Smooth muscle cell of the umbilical artery (primary cell): Measurements from ENCODE around the gene MMP25. TPM values are rescaled to one million over a fixed set of nuclear protein-coding genes. Genes with fewer than 3 reads are reported as not detected.

Experiments used
- total RNA-seq: library from RNA; depleted of rRNA; stranded (reverse); fragments of >200 nt; gene quantifications from 2 replicates; pipeline ENCODE4 v1.2.3, GENCODE V29; 2014

Gene MMP25
- not detected in 2 replicates for total RNA-seq

GRCh38 chr16:3045758-3046640 is at the start of gene MMP25:
Gene MMP25 (plus strand): TSS chr16:3046561. CDS start chr16:3046918, 357 bp downstream.

GRCh38 chr16:3012828-3013420 is 33.4 kb upstream of the MMP25 start, which contains the start of gene CLDN9:
Gene CLDN9 (plus strand): TSS chr16:3012923. CDS start chr16:3013363, 440 bp downstream.

GRCh38 chr16:3017794-3018506 is 28.4 kb upstream of the MMP25 start, which contains the start of gene CLDN6:
Gene CLDN6 (minus strand): TSS chr16:3018183. CDS start chr16:3016021, 2,162 bp downstream.

GRCh38 chr16:3020247-3020603 is 26.1 kb upstream of the MMP25 start, which contains the start of gene TNFRSF12A:
Gene TNFRSF12A (plus strand): TSS chr16:3020368. CDS start chr16:3020398, 30 bp downstream.

DNA sequence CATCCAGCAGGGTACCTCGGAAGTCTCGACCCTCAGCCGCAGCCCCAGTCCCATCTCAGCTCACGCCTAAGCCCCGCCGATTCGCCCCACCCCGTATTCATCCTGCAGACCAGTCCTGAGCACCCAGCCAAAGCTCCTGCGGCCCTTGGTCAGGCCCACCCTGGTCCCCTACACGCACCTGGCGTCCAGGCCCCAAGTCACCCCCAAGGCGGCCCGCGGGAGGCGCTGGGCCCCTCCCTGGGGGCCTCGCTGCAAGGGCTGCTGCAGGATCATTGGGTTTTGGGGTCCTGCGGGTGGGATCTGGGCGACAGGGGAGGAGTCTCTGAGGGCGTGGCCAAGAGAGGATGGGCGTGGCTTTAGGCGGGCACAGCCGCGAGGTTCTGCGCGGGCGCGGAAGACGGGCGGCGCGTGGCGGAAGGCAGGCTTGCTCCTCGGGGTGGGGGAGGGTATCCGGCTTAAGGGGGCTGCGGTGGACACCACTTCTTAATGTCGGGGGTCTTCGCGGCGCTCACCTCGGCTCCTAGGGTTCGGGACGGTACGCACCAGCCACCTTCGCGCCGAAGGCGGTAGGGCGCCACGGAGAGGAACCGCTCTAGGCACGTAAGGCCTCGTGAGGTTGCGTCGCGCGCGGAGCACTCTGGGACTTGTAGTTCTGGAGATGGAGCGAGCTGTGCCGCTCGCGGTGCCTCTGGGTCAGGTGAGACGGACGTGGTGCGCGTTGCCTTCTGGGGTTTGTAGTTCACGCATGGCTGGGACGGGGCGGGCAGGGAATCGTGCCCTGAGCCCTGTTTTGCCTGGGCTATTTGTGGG is 22.5 kb upstream of the MMP25 start, which contains the start of the genes HCFC1R1 and THOC6:
Gene HCFC1R1 (minus strand): TSS at position 274 of the 810 bp plus-strand sequence. CDS start 1 bp downstream, at position 273.
Gene THOC6 (plus strand): TSS at position 367 of the 810 bp plus-strand sequence. CDS start 292 bp downstream, at position 659.

DNA sequence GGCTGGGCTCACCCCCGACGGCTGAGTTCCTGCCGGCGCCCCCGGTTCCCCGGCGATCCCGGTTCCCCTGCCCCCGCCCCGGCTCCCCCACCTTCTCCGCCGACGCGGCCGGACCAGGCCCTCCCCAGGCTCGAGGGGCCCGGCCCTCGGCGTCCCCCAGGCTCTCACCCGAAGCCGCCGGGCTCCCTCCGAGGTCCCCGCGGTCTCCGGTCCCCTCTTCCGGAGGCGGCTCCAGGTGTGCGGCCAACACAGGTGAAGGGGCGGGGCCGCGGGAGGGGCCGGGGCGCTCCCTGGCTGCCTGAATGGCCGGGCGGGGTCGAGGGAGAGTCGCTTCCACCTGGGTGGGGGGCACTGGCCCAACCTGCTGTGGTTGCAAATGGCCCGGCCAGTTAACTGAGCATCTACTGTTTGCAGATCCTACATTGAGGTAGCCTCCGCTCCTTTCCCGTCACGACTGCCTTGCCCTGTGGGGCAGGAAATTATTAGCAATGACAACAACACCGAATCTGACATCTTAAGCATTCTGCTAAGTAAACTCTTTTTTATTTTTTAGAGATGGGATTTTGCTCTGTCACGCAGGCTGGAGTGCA is 9.5 kb upstream of the MMP25 start, which contains the start of gene BICDL2:
Gene BICDL2 (minus strand): TSS at position 219 of the 590 bp plus-strand sequence. CDS start 1,448 bp downstream, outside the sequence.

GRCh38 chr16:3065069-3065741 is 18.8 kb downstream of the MMP25 start, which contains the start of gene IL32:
Gene IL32 (plus strand): TSS chr16:3065640. CDS start chr16:3065812, 172 bp downstream.

DNA sequence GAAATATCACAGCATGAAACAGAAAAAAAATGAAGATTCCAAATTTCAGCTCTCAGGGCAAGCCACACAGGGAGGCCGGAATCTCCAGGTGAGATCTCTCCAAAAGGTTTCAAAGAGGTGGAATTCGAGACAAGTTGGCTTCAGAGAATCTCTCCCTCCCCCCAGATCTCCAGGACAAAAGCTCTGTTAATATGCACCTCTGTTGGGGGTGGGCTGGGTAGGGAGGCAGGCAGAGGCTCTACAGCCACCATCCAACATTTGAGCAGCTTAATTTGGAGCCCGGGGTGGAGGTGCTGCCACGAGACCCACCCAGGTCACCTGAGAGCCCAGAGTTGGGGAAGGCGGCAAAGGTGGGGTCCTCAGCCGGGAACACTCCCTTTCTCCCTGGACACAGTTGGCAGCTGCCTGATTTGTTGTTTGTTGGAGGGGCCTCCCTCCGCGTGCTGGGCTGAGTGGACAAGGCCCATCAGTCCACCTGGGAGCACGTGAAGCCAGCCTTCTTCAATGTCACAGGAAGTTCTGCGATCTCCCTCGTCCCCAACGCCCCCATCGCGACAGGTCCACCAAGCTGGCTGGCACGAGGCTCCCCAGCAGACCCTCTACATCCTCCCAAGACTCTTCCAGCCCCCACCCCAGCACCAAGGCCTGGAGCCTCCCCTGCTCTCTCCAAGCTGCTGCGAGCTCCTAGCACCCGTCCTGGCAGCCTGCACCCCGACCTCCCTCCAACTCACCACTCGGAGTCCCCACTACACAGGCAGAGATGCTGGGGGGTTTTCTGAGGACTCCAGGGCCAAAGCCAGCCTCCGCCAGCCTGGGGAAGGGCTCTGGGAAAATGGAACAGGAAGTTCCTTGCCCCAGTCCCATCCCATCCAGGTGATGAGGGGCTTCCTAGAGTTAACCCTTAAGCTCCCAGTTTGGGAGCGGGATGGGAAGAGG is 52.4 kb downstream of the MMP25 start, which contains the start of gene ZSCAN10:
Gene ZSCAN10 (minus strand): TSS at position 836 of the 936 bp plus-strand sequence. CDS start 6,357 bp downstream, outside the sequence.

Other genes starting within 250 kb of the MMP25 start
- gene PRSS41, start 248.1 kb upstream of the MMP25 start, total RNA-seq, result not detected in 2 replicates
- not detected in 2 replicates for gene PRSS21, start 229.3 kb upstream of the MMP25 start, total RNA-seq
- gene ZG16B, start 216.3 kb upstream of the MMP25 start, total RNA-seq, result not detected in 2 replicates
- not detected in 2 replicates for gene PRSS22, start 188.4 kb upstream of the MMP25 start, total RNA-seq
- 37.6 and 59.4 TPM in 2 replicates for gene FLYWCH2, start 163.3 kb upstream of the MMP25 start, total RNA-seq
- gene FLYWCH1, start 134.6 kb upstream of the MMP25 start, total RNA-seq, result 44.8 and 58.7 TPM in 2 replicates
- gene KREMEN2, start 82.3 kb upstream of the MMP25 start, total RNA-seq, result not detected in 2 replicates
- 0.89 and 4.6 TPM in 2 replicates for gene PAQR4, start 77.2 kb upstream of the MMP25 start, total RNA-seq
- gene PKMYT1, start 66.1 kb upstream of the MMP25 start, total RNA-seq, result 0.59 and 4.2 TPM in 2 replicates
- not detected in 2 replicates for gene CLDN9, start 33.6 kb upstream of the MMP25 start, total RNA-seq
- 0.30 TPM in 1 of 2 replicates, not detected in the other for gene CLDN6, start 28.4 kb upstream of the MMP25 start, total RNA-seq
- gene TNFRSF12A, start 26.2 kb upstream of the MMP25 start, total RNA-seq, result 267 and 333 TPM in 2 replicates
- 7.8 and 11.3 TPM in 2 replicates for gene HCFC1R1, start 22.6 kb upstream of the MMP25 start, total RNA-seq
- 13.2 and 15.4 TPM in 2 replicates for gene THOC6, start 22.5 kb upstream of the MMP25 start, total RNA-seq
- 0.28 and 0.59 TPM in 2 replicates for gene BICDL2, start 9.6 kb upstream of the MMP25 start, total RNA-seq
- gene IL32, start 19.1 kb downstream of the MMP25 start, total RNA-seq, result 12.5 and 23.7 TPM in 2 replicates
- not detected in 2 replicates for gene ZSCAN10, start 52.7 kb downstream of the MMP25 start, total RNA-seq
- 12.2 and 14.9 TPM in 2 replicates for gene ZNF205, start 66.0 kb downstream of the MMP25 start, total RNA-seq
- gene ZNF213, start 88.5 kb downstream of the MMP25 start, total RNA-seq, result 8.0 and 14.0 TPM in 2 replicates
- gene OR1F1, start 141.6 kb downstream of the MMP25 start, total RNA-seq, result not detected in 2 replicates
- 8.0 and 10.1 TPM in 2 replicates for gene ZNF200, start 188.6 kb downstream of the MMP25 start, total RNA-seq
- 0.14 TPM in 1 of 2 replicates, not detected in the other for gene MEFV, start 210.1 kb downstream of the MMP25 start, total RNA-seq
- gene ZNF263, start 236.9 kb downstream of the MMP25 start, total RNA-seq, result 44.5 and 45.7 TPM in 2 replicates